KMS-11 (cell line): Measurements from ENCODE around the gene P2RX2.

Experiments used
- H2AFZ ChIP-seq: fragments of 200-600 bp; sonication (generic); 2 replicates; pipeline ENCODE4 v1.6.1; 2016; ENCODE audit warnings: antibody characterized with exemption, mixed run types, low read depth
- H3K27ac ChIP-seq: fragments of 200-600 bp; sonication (generic); 2 replicates; pipeline ENCODE4 v1.6.1; 2016; ENCODE audit warnings: mild to moderate bottlenecking, mixed run types
- H3K27me3 ChIP-seq: fragments of 200-600 bp; sonication (generic); 2 replicates; pipeline ENCODE4 v1.6.1; 2017; ENCODE audit warnings: mild to moderate bottlenecking, low read depth, mixed run types, moderate library complexity; ENCODE audit not compliant: insufficient read depth
- H3K36me3 ChIP-seq: fragments of 200-600 bp; sonication (generic); 2 replicates; pipeline ENCODE4 v1.6.1; 2017; ENCODE audit warnings: mild to moderate bottlenecking, mixed run types; ENCODE audit not compliant: insufficient read depth
- H3K4me1 ChIP-seq: fragments of 200-600 bp; sonication (generic); 2 replicates; pipeline ENCODE4 v1.6.1; 2016; ENCODE audit warnings: mild to moderate bottlenecking, low read depth, mixed run types; ENCODE audit not compliant: poor library complexity, severe bottlenecking
- H3K4me2 ChIP-seq: fragments of 200-600 bp; sonication (generic); 2 replicates; pipeline ENCODE4 v1.7.0; 2016; ENCODE audit warnings: mild to moderate bottlenecking, mixed run types
- H3K4me3 ChIP-seq: fragments of 200-600 bp; sonication (generic); IDR thresholded peaks from 2 replicates; pipeline ENCODE4 v1.6.1; 2017; ENCODE audit warnings: low read depth, low read length, mixed read lengths; ENCODE audit not compliant: insufficient read depth
- H3K79me2 ChIP-seq: fragments of 200-600 bp; sonication (generic); 2 replicates; pipeline ENCODE4 v1.6.1; 2016; ENCODE audit warnings: low read depth, mixed run types; ENCODE audit not compliant: insufficient read depth
- H3K9ac ChIP-seq: fragments of 200-600 bp; sonication (generic); 2 replicates; pipeline ENCODE4 v1.6.1; 2016; ENCODE audit warnings: mild to moderate bottlenecking, mixed run types
- H4K20me1 ChIP-seq: fragments of 200-600 bp; sonication (generic); 2 replicates; pipeline ENCODE4 v1.6.1; 2016; ENCODE audit warnings: mild to moderate bottlenecking, mixed run types; ENCODE audit not compliant: insufficient read depth
- CTCF ChIP-seq: fragments of 200-600 bp; sonication (generic); conservative IDR thresholded peaks from 2 replicates; pipeline ENCODE4 v1.6.1; 2017; ENCODE audit warnings: low read depth, mild to moderate bottlenecking, antibody characterized with exemption, low read length, moderate library complexity, mixed read lengths

Gene P2RX2

GRCh38 chr12:132625731-132626430, 7.3 kb downstream of the P2RX2 start:
- H3K36me3 ChIP-seq = no peaks in the 10 kb centered on the region
- H3K4me2 ChIP-seq = no peak overlapping the region
- no peak overlapping the region for H3K9ac ChIP-seq
- no peak overlapping the region for H2AFZ ChIP-seq
- H4K20me1 ChIP-seq = no peaks in the 10 kb centered on the region
- no peak overlapping the region for H3K4me3 ChIP-seq
- no peak overlapping the region for H3K27ac ChIP-seq
- TF ChIP-seq CTCF = no peak
- H3K27me3 ChIP-seq = no peaks in the 10 kb centered on the region
- no peaks in the 10 kb centered on the region for H3K4me1 ChIP-seq
- no peaks in the 10 kb centered on the region for H3K79me2 ChIP-seq

GRCh38 chr12:132629330-132629729, 10.8 kb downstream of the P2RX2 start:
- no peak overlapping the region for H3K27ac ChIP-seq
- no peaks in the 10 kb centered on the region for H3K79me2 ChIP-seq
- no peak overlapping the region for H3K4me3 ChIP-seq
- no peak overlapping the region for H2AFZ ChIP-seq
- H3K4me1 ChIP-seq = no peaks in the 10 kb centered on the region
- TF ChIP-seq CTCF = no peak
- no peak overlapping the region for H3K9ac ChIP-seq
- H3K4me2 ChIP-seq = no peak overlapping the region
- H3K27me3 ChIP-seq = no peaks in the 10 kb centered on the region
- no peaks in the 10 kb centered on the region for H3K36me3 ChIP-seq
- no peaks in the 10 kb centered on the region for H4K20me1 ChIP-seq

GRCh38 chr12:132630672-132631071, 12.1 kb downstream of the P2RX2 start:
- Histone ChIP-seq H3K4me3 (no peak overlapping the region), H3K9ac (no peak overlapping the region), H3K4me1 (no peaks in the 10 kb centered on the region), H2AFZ (no peak overlapping the region), H3K27me3 (no peaks in the 10 kb centered on the region), H3K79me2 (no peaks in the 10 kb centered on the region), H3K4me2 (no peak overlapping the region), H4K20me1 (no peaks in the 10 kb centered on the region), H3K36me3 (no peaks in the 10 kb centered on the region), H3K27ac (no peak overlapping the region)
- no peak for TF ChIP-seq CTCF

- Histone ChIP-seq H4K20me1 (no peaks in the 10 kb centered on the region), H3K4me3 (no peak overlapping the region), H3K36me3 (no peaks in the 10 kb centered on the region; the same call in 1 of the 2 replicates), H3K4me2 (no peak overlapping the region), H3K79me2 (no peaks in the 10 kb centered on the region), H3K27ac (no peak overlapping the region), H3K27me3 (no peaks in the 10 kb centered on the region), H3K9ac (no peak overlapping the region), H3K4me1 (no peaks in the 10 kb centered on the region), H2AFZ (no peak overlapping the region)
- TF ChIP-seq CTCF = no peak
These were observed 13.1 kb downstream of the P2RX2 start for GRCh38 chr12:132631666-132632065.
